Medulla oblongata (tissue), 1 donor: ENCODE measurements around the gene SH3BP2.

Source experiments
- DNase-seq: peaks from one replicate; pipeline ENCODE4 v3.0.0-alpha.2; 2015; ENCODE audit errors: extremely low spot score

Gene SH3BP2

GRCh38 chr4:2802618-2803531 is 10.0 kb downstream of the SH3BP2 start:
- no peak for DNase-seq

- no peak for DNase-seq
These were observed 11.0 kb downstream of the SH3BP2 start for GRCh38 chr4:2803624-2804448.

GRCh38 chr4:2804449-2804972 is 11.6 kb downstream of the SH3BP2 start:
- DNase-seq = no peak

- no peak for DNase-seq
These were observed 12.2 kb downstream of the SH3BP2 start for GRCh38 chr4:2804973-2805501.

GRCh38 chr4:2805712-2806389 is 13.0 kb downstream of the SH3BP2 start:
- DNase-seq = no peak

- DNase-seq = peak; percentile 34
These were observed 13.8 kb downstream of the SH3BP2 start for GRCh38 chr4:2806390-2807355.

GRCh38 chr4:2807571-2807970 is 14.7 kb downstream of the SH3BP2 start:
- DNase-seq = no peak

- no peak for DNase-seq
These were observed 15.1 kb downstream of the SH3BP2 start for GRCh38 chr4:2808001-2808400.

GRCh38 chr4:2809610-2810180 is 16.8 kb downstream of the SH3BP2 start:
- no peak for DNase-seq

- no peak for DNase-seq
These were observed 17.5 kb downstream of the SH3BP2 start for GRCh38 chr4:2810388-2810787.

- peak; percentile 71 for DNase-seq
These were observed 19.1 kb downstream of the SH3BP2 start for GRCh38 chr4:2811830-2812611.

GRCh38 chr4:2812612-2813354 is 19.9 kb downstream of the SH3BP2 start:
- no peak for DNase-seq

GRCh38 chr4:2813446-2814405 is 20.8 kb downstream of the SH3BP2 start:
- no peak for DNase-seq

- DNase-seq = no peak
These were observed 21.9 kb downstream of the SH3BP2 start for GRCh38 chr4:2814627-2815270.

- DNase-seq = no peak
These were observed 23.6 kb downstream of the SH3BP2 start for GRCh38 chr4:2816401-2816954.

GRCh38 chr4:2817137-2817536 is 24.3 kb downstream of the SH3BP2 start:
- DNase-seq = no peak
